Measurements from ENCODE around the gene DGKD.

GRCh38 chr2:233458031-233458610 lies 103.8 kb downstream of the DGKD start:
- TF ChIP-seq CTCF (IDR thresholded peaks at IDR 0.05; ENCODE audit: low read depth, low read length), result no peak
- TF ChIP-seq EZH2phosphoT487 (IDR thresholded peaks at IDR 0.05; ENCODE audit: low read depth), result no peak

Measured in OCI-LY3 (cell line).